Fibroblast of the aortic adventitia (primary cell): ENCODE measurements around the gene MDM2. TPM values are rescaled to one million over a fixed set of nuclear protein-coding genes. Genes with fewer than 3 reads are reported as not detected.

ENCODE experiments used
- DNase-seq: peaks from one replicate; pipeline ENCODE4 v3.0.0-alpha.2; 2010; ENCODE audit warnings: low read depth
- H3K4me3 ChIP-seq: 2 replicates; pipeline ENCODE4 v1.5.1; 2011; ENCODE audit warnings: low read depth, mild to moderate bottlenecking, control low read depth, low read length, moderate library complexity
- CTCF ChIP-seq: IDR thresholded peaks from 2 replicates; pipeline ENCODE4 v1.5.1; 2011; ENCODE audit warnings: mild to moderate bottlenecking, low read length, control low read depth, inconsistent platforms; ENCODE audit not compliant: insufficient read depth
- total RNA-seq: library from RNA; depleted of rRNA; stranded (reverse); fragments of >200 nt; gene quantifications from 2 replicates; pipeline ENCODE4 v1.2.3, GENCODE V29; 2012; ENCODE audit warnings: low replicate concordance

The MDM2 gene
- total RNA-seq: 241 and 733 TPM in 2 replicates

DNA sequence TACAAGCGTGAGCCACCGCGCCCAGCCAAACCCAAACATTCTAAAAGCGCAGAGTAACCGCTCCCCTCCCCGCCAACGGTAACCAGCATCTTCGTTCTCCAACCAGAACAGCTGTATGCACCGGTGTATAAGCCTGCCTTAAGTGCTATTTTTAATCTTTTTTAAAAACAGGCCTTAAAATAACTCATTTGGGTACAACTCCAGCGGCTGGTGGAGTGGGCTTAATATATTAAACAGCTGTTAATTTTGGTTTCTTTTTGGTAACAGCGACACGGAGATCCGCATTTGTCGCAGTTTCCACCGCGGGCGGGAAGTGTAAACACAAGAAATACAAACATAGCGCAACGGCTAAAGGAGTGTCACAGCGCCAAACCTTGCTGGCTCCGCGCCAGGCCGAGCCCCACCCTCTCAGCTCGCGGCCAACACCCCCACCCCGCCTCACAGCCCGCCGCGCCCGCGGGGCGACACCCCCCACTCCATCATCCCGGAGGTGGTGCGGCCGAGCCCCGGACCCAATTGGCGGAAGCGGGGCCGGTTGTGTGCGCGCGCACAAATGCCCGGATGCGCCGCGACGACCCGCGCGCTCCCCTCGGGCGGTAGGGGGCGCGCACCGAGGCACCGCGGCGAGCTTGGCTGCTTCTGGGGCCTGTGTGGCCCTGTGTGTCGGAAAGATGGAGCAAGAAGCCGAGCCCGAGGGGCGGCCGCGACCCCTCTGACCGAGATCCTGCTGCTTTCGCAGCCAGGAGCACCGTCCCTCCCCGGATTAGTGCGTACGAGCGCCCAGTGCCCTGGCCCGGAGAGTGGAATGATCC lies at the start of gene MDM2:
MDM2 (plus strand) TSS at position 602 of the 812 bp plus-strand sequence. CDS start 301 bp downstream, outside the sequence.
- H3K4me3 ChIP-seq: peak within 1 kb of the TSS; percentile 96
- peak; percentile 64 for TF ChIP-seq CTCF
- DNase-seq: peak; percentile 87

DNA sequence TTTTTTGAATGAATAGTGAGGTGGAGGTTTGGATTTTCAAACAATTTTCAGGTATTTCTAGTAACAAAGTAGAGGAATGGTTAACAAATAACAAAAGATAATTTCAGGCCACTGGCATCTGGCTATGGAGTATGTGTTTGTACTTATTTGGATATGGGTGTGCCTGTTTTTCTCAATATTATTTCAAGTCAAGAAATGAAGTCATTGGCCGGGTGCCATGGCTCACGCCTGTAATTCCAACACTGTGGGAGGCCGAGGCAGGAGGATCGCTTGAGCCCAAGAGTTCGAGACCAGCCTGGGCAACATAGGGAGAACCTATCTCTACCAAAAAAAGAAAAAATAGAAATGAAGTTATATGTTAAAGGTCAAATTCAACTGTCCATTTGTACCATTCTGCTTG lies 48.1 kb upstream of the MDM2 start:
- H3K4me3 ChIP-seq: no peak overlapping the region
- TF ChIP-seq CTCF: no peak
- peak; percentile 10 for DNase-seq

DNA sequence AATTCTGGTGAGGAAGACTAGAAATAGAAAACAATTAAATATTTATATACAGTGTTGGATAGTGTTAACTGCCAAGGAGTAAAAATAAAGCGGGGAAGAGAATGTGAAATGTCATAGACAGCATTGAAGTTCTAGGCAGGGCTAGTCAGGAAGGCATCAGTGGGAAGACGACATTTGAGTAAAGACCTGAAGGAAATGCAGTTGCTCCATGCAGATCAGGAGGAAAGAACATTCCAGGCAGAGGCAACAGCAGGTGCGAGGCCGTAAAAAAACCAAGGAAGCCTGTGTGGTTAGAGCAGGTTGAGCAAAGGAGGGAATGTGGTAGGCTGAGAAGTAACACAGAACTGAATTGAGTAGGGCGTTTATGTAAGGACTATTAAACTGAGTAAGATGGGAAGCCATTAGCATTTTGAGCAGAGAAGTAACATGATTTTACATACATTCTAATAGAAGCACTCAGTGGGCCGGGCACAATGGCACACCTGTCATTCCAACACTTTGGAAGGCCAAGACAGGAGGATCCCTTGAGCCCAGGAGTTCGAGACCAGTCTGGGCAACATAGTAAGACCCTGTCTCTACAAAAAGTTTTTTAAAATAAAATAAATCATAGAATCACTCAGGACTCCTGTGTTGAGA lies 47.1 kb upstream of the MDM2 start:
- no peak for TF ChIP-seq CTCF
- DNase-seq: no peak
- no peak overlapping the region for H3K4me3 ChIP-seq

DNA sequence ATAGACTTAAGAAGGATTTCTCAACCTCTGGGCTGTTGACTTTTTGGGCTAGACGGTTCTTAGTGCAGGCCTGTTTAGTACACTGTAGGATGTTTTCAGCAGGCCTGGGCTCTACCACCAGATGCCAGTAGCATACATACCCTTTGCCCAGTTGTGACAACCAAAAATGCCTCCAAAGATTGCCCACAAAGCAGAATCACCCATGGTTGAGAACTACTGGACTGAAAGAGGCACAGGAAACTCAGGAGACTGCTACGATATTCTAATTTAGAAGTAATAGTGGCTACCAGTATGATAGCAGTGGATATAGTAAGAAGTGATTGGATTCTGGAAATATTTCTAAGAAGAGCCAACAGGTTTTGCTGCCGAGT lies 46.5 kb upstream of the MDM2 start:
- no peak overlapping the region for H3K4me3 ChIP-seq
- DNase-seq: no peak
- no peak for TF ChIP-seq CTCF

DNA sequence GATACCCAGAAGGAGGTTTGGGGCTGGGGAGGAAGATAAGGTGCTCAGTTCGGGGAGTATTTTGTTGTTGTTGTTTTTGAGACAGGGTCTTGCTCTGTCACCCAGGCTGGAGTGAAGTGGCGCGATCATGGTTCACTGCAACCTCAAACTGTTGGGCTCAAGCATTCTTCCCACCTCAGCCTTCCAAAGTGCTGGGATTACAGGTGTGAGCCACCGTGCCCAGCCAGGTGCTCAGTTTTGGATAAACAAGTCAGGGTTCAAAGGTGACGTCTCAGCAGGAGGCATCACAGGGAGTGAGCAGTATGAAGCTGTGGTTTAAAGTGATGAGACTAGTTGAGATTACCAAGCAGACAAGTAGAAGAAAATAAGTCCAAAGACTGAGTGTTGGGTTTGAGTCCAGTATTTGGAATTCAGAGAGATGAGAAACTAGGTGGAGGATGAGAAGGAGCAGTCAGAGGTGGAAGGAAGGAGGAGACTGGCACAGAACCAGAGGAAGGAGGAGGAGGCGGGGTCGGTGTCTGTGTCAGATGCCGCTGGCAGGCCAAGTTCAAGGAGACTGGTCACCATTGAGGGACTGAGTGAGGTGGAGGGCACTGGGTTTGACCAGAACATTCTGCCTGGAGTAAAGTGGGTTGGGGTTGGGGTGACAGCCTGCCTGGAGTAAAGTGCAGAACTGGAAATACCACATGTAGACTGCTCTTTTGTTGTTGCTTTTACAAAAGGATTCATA lies 45.9 kb upstream of the MDM2 start:
- TF ChIP-seq CTCF: no peak
- no peak for DNase-seq
- no peak overlapping the region for H3K4me3 ChIP-seq

DNA sequence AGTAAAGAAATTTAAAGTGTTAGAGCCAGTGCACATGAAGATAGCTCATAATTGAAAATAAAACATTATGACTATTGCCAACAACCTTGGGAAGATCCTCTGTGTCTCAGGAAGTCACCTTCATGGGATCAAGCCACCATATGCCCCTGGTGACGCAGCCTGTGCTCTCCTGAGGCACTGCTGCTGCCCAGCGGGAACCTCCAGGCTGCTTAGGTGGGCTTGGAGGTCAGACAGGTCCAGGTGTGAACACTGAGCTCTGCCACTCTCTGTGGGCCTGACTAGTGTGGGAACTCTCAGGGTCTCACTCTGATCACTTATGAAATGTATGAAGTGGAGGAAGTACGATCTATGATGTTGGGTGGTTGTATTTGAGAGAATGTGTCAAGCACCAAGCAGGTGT lies 45.3 kb upstream of the MDM2 start:
- no peak for DNase-seq
- no peak for TF ChIP-seq CTCF
- H3K4me3 ChIP-seq: no peak overlapping the region
